Epithelial cell of proximal tubule (primary cell): ENCODE data around the gene HS3ST3B1. TPM values are rescaled to one million over a fixed set of nuclear protein-coding genes. Genes with fewer than 3 reads are reported as not detected.

ENCODE experiments used
- DNase-seq: peaks from one replicate; pipeline ENCODE4 v3.0.0-alpha.2; 2011; ENCODE audit warnings: low read depth
- H3K4me3 ChIP-seq: 2 replicates; pipeline ENCODE4 v1.5.1; 2011; ENCODE audit warnings: low read depth, mild to moderate bottlenecking, low read length
- CTCF ChIP-seq: conservative IDR thresholded peaks from 2 replicates; pipeline ENCODE4 v1.5.1; 2012; ENCODE audit warnings: low read depth, mild to moderate bottlenecking, low read length
- total RNA-seq: library from RNA; depleted of rRNA; stranded (reverse); fragments of >200 nt; gene quantifications from 2 replicates; pipeline ENCODE4 v1.2.3, GENCODE V29; 2015

Gene HS3ST3B1
- total RNA-seq, 1 donor from 2014 or later, result 2.1 TPM

DNA sequence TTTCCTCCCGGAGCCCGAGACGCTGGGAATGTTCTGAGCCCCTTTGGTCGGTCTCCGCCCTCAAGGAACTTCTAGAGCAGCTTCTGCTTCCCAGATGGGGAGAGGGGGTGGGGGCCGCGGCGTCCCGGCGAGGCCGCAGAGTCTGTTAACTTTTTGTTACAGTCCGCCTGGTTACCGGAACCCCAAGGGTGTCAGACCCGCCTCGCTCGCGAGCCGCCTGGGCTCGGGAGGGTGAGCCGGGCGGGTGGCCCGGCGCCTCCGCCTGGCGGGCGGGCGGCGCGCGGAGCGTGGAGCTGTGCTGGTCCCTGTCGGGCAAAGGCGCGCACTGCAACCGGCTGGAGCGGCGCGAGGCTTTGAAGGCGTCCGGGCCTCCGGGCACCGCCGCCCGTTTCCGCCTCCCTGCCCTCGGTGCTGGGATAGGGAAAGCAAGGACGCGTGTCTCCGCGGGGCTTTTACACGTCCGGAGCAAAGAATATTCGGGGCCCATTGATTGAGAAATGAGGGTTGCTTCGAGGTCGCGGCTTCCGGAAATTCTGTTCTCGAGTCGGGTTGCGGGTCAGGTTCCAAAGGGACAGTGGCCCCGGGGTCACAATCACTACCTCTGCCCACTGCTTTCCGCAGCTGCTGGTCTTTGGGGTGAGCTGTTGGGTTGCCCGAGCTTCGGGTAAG is 1.7 kb downstream of the HS3ST3B1 start:
- DNase-seq, result no peak
- peak; percentile 72 for TF ChIP-seq CTCF
- peak overlapping the region; percentile 50 for H3K4me3 ChIP-seq

DNA sequence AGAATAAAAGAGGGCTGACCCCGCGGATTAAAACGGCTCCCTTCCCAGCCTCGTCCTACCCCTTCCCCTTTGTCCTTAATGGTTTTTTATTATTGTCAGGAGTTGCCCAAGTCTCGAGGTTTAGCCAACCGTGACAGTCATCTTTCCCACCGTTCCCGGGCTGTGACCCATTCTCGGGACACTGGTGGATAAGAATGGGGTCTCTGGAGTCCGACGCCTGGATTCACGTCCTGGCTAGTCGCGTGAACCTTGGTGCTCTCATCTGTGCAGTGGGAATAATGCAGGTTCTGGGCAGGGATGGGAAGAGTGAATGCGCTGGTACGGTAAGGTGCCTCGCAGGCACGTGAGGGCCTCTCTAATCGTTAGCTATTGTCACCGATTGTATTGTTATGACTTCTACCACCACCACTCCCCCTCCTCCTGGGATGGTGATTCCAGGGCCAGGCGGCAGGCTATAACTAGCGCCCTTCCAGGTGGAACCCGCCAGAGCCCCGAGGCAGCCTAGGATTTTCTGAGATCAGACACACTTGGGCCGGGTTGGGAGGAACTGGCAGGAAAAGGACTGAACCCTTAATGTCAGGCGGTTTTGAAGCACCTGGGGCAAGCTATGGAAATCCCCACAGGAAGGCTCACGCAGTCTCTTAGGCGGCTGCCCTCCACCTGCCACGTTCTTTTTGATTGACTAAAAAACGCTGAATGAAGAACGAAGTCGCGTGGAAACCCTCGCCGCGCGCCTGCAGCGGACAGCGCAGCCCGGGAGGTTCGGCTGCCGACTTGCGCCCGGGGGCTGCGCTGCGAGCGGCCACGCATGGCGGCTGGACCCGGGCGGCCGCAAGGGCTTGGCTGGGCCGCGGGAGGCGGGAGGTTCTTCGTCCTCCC is 2.7 kb downstream of the HS3ST3B1 start:
- TF ChIP-seq CTCF, result no peak
- H3K4me3 ChIP-seq, result no peak overlapping the region
- no peak for DNase-seq

DNA sequence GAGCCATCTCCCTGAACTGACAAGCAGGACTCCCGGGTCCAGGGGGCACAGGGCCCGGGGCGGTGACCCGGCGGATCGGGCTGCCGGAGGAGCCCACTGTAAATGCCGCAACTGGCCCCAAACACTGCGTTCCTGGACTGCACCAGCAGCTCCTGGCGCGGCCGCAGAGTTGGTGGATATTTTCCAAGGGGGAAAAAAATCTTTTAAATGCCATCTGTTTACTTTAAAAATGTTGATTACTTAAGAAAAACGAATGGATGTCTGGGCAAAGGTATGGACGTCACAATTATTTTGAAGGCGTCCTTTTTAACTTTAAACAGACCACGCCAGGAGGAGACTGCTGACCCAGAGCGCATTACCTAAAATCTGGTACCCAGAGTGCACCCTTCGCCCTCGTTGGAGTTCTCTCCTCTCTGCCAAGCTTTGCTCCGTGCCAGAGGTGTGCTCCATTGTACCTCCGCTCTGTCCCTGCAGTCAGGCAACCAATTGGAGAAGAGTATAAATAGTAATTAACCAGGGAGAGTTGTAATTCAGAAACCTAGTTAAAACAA is 3.4 kb downstream of the HS3ST3B1 start:
- TF ChIP-seq CTCF, result no peak
- no peak for DNase-seq
- no peak overlapping the region for H3K4me3 ChIP-seq

- DNase-seq, result no peak
- no peak for TF ChIP-seq CTCF
- H3K4me3 ChIP-seq, result no peak overlapping the region
These were observed 4.1 kb downstream of the HS3ST3B1 start for GRCh38 chr17:14304773-14305517.

DNA sequence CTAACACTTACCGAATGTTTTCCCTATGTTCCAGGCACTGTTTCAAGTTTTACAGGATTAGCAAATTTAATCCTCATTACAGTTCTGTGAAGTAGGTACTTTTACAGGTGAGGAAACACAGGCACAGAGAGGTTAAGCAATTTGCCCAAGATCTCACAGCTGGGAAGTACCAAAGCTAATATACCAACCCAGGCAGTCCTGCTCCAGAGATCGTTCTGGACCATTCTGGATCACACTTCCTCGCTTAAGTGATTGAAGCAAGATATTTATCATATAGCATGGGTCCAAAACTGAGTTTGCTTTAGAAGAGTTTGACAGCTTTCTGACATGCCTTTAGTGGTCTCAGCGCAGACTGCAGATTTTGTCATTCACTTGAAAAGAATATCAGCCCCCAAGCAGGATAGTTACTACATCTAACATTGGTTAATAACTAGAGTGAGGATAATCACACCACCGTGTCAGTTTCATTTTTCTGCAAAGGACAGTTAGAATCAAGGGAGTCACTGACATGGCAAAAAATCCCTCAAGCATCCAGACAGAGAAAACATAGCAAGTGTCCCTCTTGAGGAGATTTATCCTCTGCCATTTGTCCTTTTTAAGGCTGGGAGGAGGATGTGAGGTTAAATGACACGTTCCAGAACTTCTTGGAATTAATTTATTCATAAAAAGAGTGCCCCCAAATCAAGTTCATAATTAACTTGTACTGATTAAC is 5.1 kb downstream of the HS3ST3B1 start:
- DNase-seq, result no peak
- H3K4me3 ChIP-seq, result no peak overlapping the region
- TF ChIP-seq CTCF, result no peak

- no peak for DNase-seq
- no peak for TF ChIP-seq CTCF
- no peak overlapping the region for H3K4me3 ChIP-seq
These were observed 5.7 kb downstream of the HS3ST3B1 start for GRCh38 chr17:14306596-14306995.
